SK-N-SH (cell line): ENCODE data around the gene ZNF438. TPM values are rescaled to one million over a fixed set of nuclear protein-coding genes. Genes with fewer than 3 reads are reported as not detected.

ENCODE experiments used
- CTCF ChIA-PET: fragments of 300-600, 350-600 bp; formaldehyde crosslinking; extraction: SDS; loops from one replicate; lab custom pipeline; 2021; lab: Yijun Ruan, JAX
- POLR2A ChIA-PET: fragments of 350-600 bp; sonication (Branson Sonifier 250); formaldehyde crosslinking; extraction: SDS; loops from one replicate; lab custom pipeline; 2020; ENCODE audit warnings: antibody characterized with exemption, inconsistent platforms; lab: Yijun Ruan, JAX
- DNase-seq: peaks from one replicate; pipeline ENCODE4 v3.0.0; 2012
- H2AFZ ChIP-seq: fragments of 200-600 bp; sonication (generic); 2 replicates; pipeline ENCODE4 v1.8.1; 2016; ENCODE audit warnings: antibody characterized with exemption, mild to moderate bottlenecking, low read depth
- H3F3A ChIP-seq: fragments of 200-600 bp; sonication (generic); replicated peaks from 2 replicates; pipeline ENCODE3; 2016; ENCODE audit warnings: antibody characterized with exemption, mild to moderate bottlenecking; ENCODE audit not compliant: insufficient read depth
- H3K27ac ChIP-seq, 2 experiments: fragments of 200-500 bp in 1 of 2; fragments of 200-600 bp in 1 of 2; sonication (Bioruptor generic) in 1 of 2; sonication (generic), shearing (Covaris generic) in 1 of 2; 2 replicates each; pipeline versions ENCODE4 v1.5.1 to v1.6.1; 2014 to 2016; ENCODE audit warnings: low read depth in 2 of 2, inconsistent platforms in 1 of 2, low read length in 1 of 2, mild to moderate bottlenecking in 1 of 2, mixed read lengths in 1 of 2
- H3K27me3 ChIP-seq: fragments of 200-600 bp; sonication (generic), shearing (Covaris generic); 2 replicates; pipeline ENCODE4 v1.6.1; 2016; ENCODE audit warnings: mixed run types; ENCODE audit not compliant: insufficient read depth
- H3K36me3 ChIP-seq, 2 experiments: fragments of 200-500 bp in 1 of 2; fragments of 200-600 bp in 1 of 2; sonication (Bioruptor generic) in 1 of 2; sonication (generic) in 1 of 2; replicated peaks in 1 of 2; 2 replicates each; pipeline versions ENCODE3 to v1.5.1; 2014 to 2016; ENCODE audit warnings: low read length in 1 of 2, mild to moderate bottlenecking in 1 of 2; ENCODE audit not compliant: insufficient read depth in 2 of 2, control insufficient read depth in 1 of 2
- H3K4me1 ChIP-seq, 2 experiments: fragments of 200-500 bp in 1 of 2; fragments of 200-600 bp in 1 of 2; sonication (Bioruptor generic) in 1 of 2; sonication (generic), shearing (Covaris generic) in 1 of 2; 2 replicates each; pipeline versions ENCODE4 v1.5.1 to v1.6.1; 2014 to 2016; ENCODE audit warnings: low read depth in 1 of 2, low read length in 1 of 2, mixed run types in 1 of 2; ENCODE audit not compliant: insufficient read depth in 2 of 2, control insufficient read depth in 1 of 2
- H3K4me2 ChIP-seq: fragments of 200-600 bp; sonication (generic), shearing (Covaris generic); 2 replicates; pipeline ENCODE4 v1.6.1; 2017; ENCODE audit warnings: mixed run types
- H3K4me3 ChIP-seq, 2 experiments: fragments of 200-500 bp in 1 of 2; fragments of 200-600 bp in 1 of 2; sonication (Bioruptor generic) in 1 of 2; sonication (generic), shearing (Covaris generic) in 1 of 2; 2 replicates each; pipeline versions ENCODE4 v1.5.1 to v1.8.1; 2014 to 2016; ENCODE audit warnings: low read depth in 2 of 2, inconsistent platforms in 1 of 2, low read length in 1 of 2, mild to moderate bottlenecking in 1 of 2, mixed read lengths in 1 of 2, moderate library complexity in 1 of 2
- H3K79me2 ChIP-seq: fragments of 200-600 bp; sonication (generic); 2 replicates; pipeline ENCODE4 v1.8.1; 2017; ENCODE audit warnings: mild to moderate bottlenecking; ENCODE audit not compliant: insufficient read depth
- H3K9ac ChIP-seq: fragments of 200-600 bp; sonication (generic); 2 replicates; pipeline ENCODE4 v1.6.1; 2017; ENCODE audit warnings: mixed run types
- H3K9me2 ChIP-seq: fragments of 200-600 bp; sonication (generic); 2 replicates; pipeline ENCODE4 v1.6.1; 2017; ENCODE audit warnings: mixed run types
- H3K9me3 ChIP-seq: fragments of 200-600 bp; sonication (generic); 2 replicates; pipeline ENCODE4 v1.6.1; 2017; ENCODE audit warnings: mixed run types, mild to moderate bottlenecking, moderate library complexity
- H4K20me1 ChIP-seq: fragments of 200-600 bp; sonication (generic); 2 replicates; pipeline ENCODE4 v1.6.1; 2017; ENCODE audit warnings: mild to moderate bottlenecking, mixed run types; ENCODE audit not compliant: insufficient read depth
- ELF1 ChIP-seq: IDR thresholded peaks from 2 replicates; pipeline ENCODE4 v1.4.0; 2012
- FOSL2 ChIP-seq: IDR thresholded peaks from 2 replicates; pipeline ENCODE4 v1.4.0; 2012; ENCODE audit warnings: low read depth, mild to moderate bottlenecking, moderate library complexity, borderline replicate concordance
- FOXJ3 ChIP-seq: sonication (generic); formaldehyde crosslinking; IDR thresholded peaks from 2 replicates; pipeline ENCODE4 v1.5.1; 2020; ENCODE audit warnings: mild to moderate bottlenecking, missing genetic modification reagents
- FOXM1 ChIP-seq: IDR thresholded peaks from 2 replicates; pipeline ENCODE4 v1.4.0; 2012; ENCODE audit warnings: low read depth, mild to moderate bottlenecking
- GATA2 ChIP-seq: sonication (generic); formaldehyde crosslinking; IDR thresholded peaks from 2 replicates; pipeline ENCODE4 v1.5.0; 2020; ENCODE audit warnings: mild to moderate bottlenecking, missing genetic modification reagents
- JUND ChIP-seq: IDR thresholded peaks from 2 replicates; pipeline ENCODE4 v1.4.0; 2012
- MXI1 ChIP-seq: IDR thresholded peaks from 2 replicates; pipeline ENCODE4 v1.6.1; 2012; ENCODE audit warnings: mild to moderate bottlenecking, low read depth, low read length, improper control_type of control experiment
- NFIC ChIP-seq: IDR thresholded peaks from 2 replicates; pipeline ENCODE4 v1.4.0; 2012; ENCODE audit warnings: borderline replicate concordance
- PBX3 ChIP-seq: IDR thresholded peaks from 2 replicates; pipeline ENCODE4; 2012
- POLR2AphosphoS5 ChIP-seq: IDR thresholded peaks from 2 replicates; pipeline ENCODE4 v1.6.1; 2012; ENCODE audit warnings: low read depth, low read length
- RAD21 ChIP-seq: IDR thresholded peaks from 2 replicates; pipeline ENCODE4 v1.6.1; 2012; ENCODE audit warnings: mild to moderate bottlenecking, low read length
- RXRA ChIP-seq: IDR thresholded peaks from 2 replicates; pipeline ENCODE4 v1.4.0; 2012; ENCODE audit warnings: low read depth, mild to moderate bottlenecking, borderline replicate concordance
- SIN3A ChIP-seq: IDR thresholded peaks from 2 replicates; pipeline ENCODE4 v1.6.1; 2012; ENCODE audit warnings: low read depth, mild to moderate bottlenecking, low read length, moderate library complexity, borderline replicate concordance
- TAF1 ChIP-seq: IDR thresholded peaks from 2 replicates; pipeline ENCODE4 v1.6.1; 2012; ENCODE audit warnings: low read depth, mild to moderate bottlenecking, low read length, moderate library complexity, borderline replicate concordance
- TCF12 ChIP-seq: IDR thresholded peaks from 2 replicates; pipeline ENCODE4 v1.4.0; 2012
- YY1 ChIP-seq: IDR thresholded peaks from 2 replicates; pipeline ENCODE4 v1.4.0; 2012; ENCODE audit warnings: low read depth, mild to moderate bottlenecking
- polyA plus RNA-seq, 3 experiments: library from polyadenylated mRNA; depleted of rRNA; stranded (reverse); fragments of >200 nt; gene quantifications; 2 replicates each; pipeline ENCODE4 v1.2.3, GENCODE V29; 2012
- TF ChIP-seq, protein P1 (sequence below): fragments of 150-350 bp; IDR thresholded peaks from 2 replicates; pipeline ENCODE4 v1.6.1; 2016; ENCODE audit warnings: mild to moderate bottlenecking, low read depth, low read length
- TF ChIP-seq, protein P2 (sequence below): IDR thresholded peaks from 2 replicates; pipeline ENCODE4 v1.6.1; 2012; ENCODE audit warnings: mild to moderate bottlenecking, low read depth, low read length, moderate library complexity
- TF ChIP-seq, protein P3 (sequence below): IDR thresholded peaks from 2 replicates; pipeline ENCODE4 v1.4.0; 2012; ENCODE audit warnings: low read depth, borderline replicate concordance
- TF ChIP-seq, protein P4 (sequence below): IDR thresholded peaks from 2 replicates; pipeline ENCODE4 v1.4.0; 2012; ENCODE audit warnings: low read depth, borderline replicate concordance
- TF ChIP-seq, protein P5 (sequence below): IDR thresholded peaks from 2 replicates; pipeline ENCODE4 v1.4.0; 2012; ENCODE audit warnings: low read depth
- TF ChIP-seq, protein P6 (sequence below): fragments of 150-350 bp; IDR thresholded peaks from 2 replicates; pipeline ENCODE4 v1.6.1; 2017; ENCODE audit warnings: antibody characterized with exemption, low read length, low read depth, borderline replicate concordance

Gene ZNF438
- polyA plus RNA-seq, 1 of the 3 experiments (the other 2 are of a cell fraction): 2.1 TPM

GRCh38 chr10:30997536-30998235, 34.0 kb downstream of the ZNF438 start (continued):
- TF ChIP-seq, protein P1, sequence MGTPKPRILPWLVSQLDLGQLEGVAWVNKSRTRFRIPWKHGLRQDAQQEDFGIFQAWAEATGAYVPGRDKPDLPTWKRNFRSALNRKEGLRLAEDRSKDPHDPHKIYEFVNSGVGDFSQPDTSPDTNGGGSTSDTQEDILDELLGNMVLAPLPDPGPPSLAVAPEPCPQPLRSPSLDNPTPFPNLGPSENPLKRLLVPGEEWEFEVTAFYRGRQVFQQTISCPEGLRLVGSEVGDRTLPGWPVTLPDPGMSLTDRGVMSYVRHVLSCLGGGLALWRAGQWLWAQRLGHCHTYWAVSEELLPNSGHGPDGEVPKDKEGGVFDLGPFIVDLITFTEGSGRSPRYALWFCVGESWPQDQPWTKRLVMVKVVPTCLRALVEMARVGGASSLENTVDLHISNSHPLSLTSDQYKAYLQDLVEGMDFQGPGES: no peak
- TF ChIP-seq, protein P2, sequence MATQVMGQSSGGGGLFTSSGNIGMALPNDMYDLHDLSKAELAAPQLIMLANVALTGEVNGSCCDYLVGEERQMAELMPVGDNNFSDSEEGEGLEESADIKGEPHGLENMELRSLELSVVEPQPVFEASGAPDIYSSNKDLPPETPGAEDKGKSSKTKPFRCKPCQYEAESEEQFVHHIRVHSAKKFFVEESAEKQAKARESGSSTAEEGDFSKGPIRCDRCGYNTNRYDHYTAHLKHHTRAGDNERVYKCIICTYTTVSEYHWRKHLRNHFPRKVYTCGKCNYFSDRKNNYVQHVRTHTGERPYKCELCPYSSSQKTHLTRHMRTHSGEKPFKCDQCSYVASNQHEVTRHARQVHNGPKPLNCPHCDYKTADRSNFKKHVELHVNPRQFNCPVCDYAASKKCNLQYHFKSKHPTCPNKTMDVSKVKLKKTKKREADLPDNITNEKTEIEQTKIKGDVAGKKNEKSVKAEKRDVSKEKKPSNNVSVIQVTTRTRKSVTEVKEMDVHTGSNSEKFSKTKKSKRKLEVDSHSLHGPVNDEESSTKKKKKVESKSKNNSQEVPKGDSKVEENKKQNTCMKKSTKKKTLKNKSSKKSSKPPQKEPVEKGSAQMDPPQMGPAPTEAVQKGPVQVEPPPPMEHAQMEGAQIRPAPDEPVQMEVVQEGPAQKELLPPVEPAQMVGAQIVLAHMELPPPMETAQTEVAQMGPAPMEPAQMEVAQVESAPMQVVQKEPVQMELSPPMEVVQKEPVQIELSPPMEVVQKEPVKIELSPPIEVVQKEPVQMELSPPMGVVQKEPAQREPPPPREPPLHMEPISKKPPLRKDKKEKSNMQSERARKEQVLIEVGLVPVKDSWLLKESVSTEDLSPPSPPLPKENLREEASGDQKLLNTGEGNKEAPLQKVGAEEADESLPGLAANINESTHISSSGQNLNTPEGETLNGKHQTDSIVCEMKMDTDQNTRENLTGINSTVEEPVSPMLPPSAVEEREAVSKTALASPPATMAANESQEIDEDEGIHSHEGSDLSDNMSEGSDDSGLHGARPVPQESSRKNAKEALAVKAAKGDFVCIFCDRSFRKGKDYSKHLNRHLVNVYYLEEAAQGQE: no peak
- TF ChIP-seq RXRA (no peak), YY1 (no peak)

DNA sequence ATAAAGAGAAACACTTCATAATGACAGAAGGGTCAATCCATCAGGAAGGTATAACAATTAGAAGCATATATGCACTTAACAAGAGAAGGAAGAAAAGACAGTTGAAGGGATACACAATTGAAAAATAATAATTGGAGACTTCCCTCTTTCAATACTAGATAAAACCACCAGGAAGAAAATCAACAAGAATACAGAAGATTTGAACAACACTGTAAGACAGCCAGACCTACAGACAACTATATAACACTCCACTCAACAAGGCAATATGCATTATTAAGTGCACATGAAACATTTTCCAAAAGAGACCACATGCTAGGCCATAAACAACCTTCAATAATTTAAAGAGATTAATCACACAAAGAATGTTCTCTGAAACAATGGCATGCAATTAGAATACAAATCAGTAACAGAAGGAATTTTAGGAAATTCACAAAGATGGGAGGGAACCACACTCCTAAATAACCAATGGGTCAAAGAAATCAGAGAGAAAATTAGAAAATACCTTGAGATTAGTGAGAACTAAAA, 35.1 kb downstream of the ZNF438 start:
- Histone ChIP-seq H3F3A (no peaks in the 10 kb centered on the region), H3K27me3 (no peaks in the 10 kb centered on the region), H2AFZ (no peak overlapping the region), H3K9me3 (peaks cover 8% of the 10 kb centered on the region; the same call in 1 of the 2 replicates), H3K4me3 (no peak overlapping the region), H3K27ac (no peak overlapping the region), H3K9ac (no peak overlapping the region), H3K36me3 (no peaks in the 10 kb centered on the region), H4K20me1 (no peaks in the 10 kb centered on the region), H3K9me2 (no peaks in the 10 kb centered on the region), H3K4me2 (no peak overlapping the region), H3K4me1 (no peaks in the 10 kb centered on the region; a peak in 1 of 4 replicates), H3K79me2 (no peaks in the 10 kb centered on the region)
- POLR2A ChIA-PET: no interaction called here
- TF ChIP-seq, protein P3, sequence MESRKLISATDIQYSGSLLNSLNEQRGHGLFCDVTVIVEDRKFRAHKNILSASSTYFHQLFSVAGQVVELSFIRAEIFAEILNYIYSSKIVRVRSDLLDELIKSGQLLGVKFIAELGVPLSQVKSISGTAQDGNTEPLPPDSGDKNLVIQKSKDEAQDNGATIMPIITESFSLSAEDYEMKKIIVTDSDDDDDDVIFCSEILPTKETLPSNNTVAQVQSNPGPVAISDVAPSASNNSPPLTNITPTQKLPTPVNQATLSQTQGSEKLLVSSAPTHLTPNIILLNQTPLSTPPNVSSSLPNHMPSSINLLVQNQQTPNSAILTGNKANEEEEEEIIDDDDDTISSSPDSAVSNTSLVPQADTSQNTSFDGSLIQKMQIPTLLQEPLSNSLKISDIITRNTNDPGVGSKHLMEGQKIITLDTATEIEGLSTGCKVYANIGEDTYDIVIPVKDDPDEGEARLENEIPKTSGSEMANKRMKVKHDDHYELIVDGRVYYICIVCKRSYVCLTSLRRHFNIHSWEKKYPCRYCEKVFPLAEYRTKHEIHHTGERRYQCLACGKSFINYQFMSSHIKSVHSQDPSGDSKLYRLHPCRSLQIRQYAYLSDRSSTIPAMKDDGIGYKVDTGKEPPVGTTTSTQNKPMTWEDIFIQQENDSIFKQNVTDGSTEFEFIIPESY: no peak
- TF ChIP-seq FOSL2 (no peak), RAD21 (no peak), POLR2AphosphoS5 (no peak), RXRA (no peak), PBX3 (no peak), GATA2 (CRISPR knock-in tag) (no peak), MXI1 (no peak), TCF12 (no peak), FOXJ3 (CRISPR knock-in tag) (no peak), YY1 (no peak), ELF1 (no peak), SIN3A (no peak), FOXM1 (no peak), NFIC (no peak), JUND (no peak), TAF1 (no peak)
- TF ChIP-seq, protein P4, sequence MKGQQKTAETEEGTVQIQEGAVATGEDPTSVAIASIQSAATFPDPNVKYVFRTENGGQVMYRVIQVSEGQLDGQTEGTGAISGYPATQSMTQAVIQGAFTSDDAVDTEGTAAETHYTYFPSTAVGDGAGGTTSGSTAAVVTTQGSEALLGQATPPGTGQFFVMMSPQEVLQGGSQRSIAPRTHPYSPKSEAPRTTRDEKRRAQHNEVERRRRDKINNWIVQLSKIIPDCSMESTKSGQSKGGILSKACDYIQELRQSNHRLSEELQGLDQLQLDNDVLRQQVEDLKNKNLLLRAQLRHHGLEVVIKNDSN: no peak
- TF ChIP-seq, protein P5, sequence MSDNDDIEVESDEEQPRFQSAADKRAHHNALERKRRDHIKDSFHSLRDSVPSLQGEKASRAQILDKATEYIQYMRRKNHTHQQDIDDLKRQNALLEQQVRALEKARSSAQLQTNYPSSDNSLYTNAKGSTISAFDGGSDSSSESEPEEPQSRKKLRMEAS: no peak
- TF ChIP-seq, protein P6, sequence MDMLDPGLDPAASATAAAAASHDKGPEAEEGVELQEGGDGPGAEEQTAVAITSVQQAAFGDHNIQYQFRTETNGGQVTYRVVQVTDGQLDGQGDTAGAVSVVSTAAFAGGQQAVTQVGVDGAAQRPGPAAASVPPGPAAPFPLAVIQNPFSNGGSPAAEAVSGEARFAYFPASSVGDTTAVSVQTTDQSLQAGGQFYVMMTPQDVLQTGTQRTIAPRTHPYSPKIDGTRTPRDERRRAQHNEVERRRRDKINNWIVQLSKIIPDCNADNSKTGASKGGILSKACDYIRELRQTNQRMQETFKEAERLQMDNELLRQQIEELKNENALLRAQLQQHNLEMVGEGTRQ: no peak
- CTCF ChIA-PET: no interaction called here
- DNase-seq: no peak
